Upper lobe of left lung (tissue), 6 donors: Measurements from ENCODE around the gene APOBEC3B. TPM values are rescaled to one million over a fixed set of nuclear protein-coding genes. Genes with fewer than 3 reads are reported as not detected.
"Not testable (repeated sequence)": the region's sequence is repeated elsewhere in the genome, so short reads cannot be mapped to it uniquely, and the experiment has no call there.

ENCODE experiments used
- ATAC-seq, 2 donors: fragments of 200-7000 bp; cut with Tn5 transposase; one replicate each; pipeline ENCODE4 v1.9.1; 2022; ENCODE audit warnings: mild to moderate bottlenecking in 2 of 2, moderate library complexity in 2 of 2; ENCODE audit not compliant: low FRiP score in 2 of 2
- DNase-seq, 2 donors: peaks; one replicate each; pipeline ENCODE4 v3.0.0-alpha.2; 2019 to 2020
- H3K27ac ChIP-seq, 4 donors: fragments of 200-600 bp; sonication (generic); one replicate each; pipeline ENCODE4 v1.5.1; 2016 to 2019
- H3K27me3 ChIP-seq, 4 donors: fragments of 200-600 bp; sonication (generic); one replicate each; pipeline ENCODE4 v1.5.1; 2017 to 2019
- H3K36me3 ChIP-seq, 4 donors: fragments of 200-600 bp; sonication (generic); one replicate each; pipeline ENCODE4 v1.5.1; 2016 to 2019
- H3K4me1 ChIP-seq, 4 donors: fragments of 200-600 bp; sonication (generic); one replicate each; pipeline ENCODE4 v1.5.1; 2018 to 2019
- H3K4me3 ChIP-seq, 4 donors: fragments of 200-600 bp; sonication (generic); one replicate each; pipeline ENCODE4 v1.5.1; 2017 to 2019; ENCODE audit warnings: mild to moderate bottlenecking in 2 of 4, moderate library complexity in 1 of 4
- H3K9me3 ChIP-seq, 4 donors: fragments of 200-600 bp; sonication (generic); one replicate each; pipeline ENCODE4 v1.5.1; 2018 to 2019
- CTCF ChIP-seq, 6 experiments: fragments of 450-650 bp in 4 of 6; fragments of 200-600 bp in 2 of 6; sonication (generic) in 2 of 6; IDR thresholded peaks; one replicate each; pipeline ENCODE4 v1.5.1; 2016 to 2019; ENCODE audit warnings: antibody characterized with exemption in 6 of 6
- EP300 ChIP-seq, 4 donors: sonication (generic); formaldehyde crosslinking; IDR thresholded peaks; one replicate each; pipeline ENCODE4 v1.5.1; 2017; ENCODE audit warnings: antibody characterized with exemption in 4 of 4, control low read depth in 2 of 4
- POLR2A ChIP-seq, 4 donors: fragments of 450-650 bp; IDR thresholded peaks; one replicate each; pipeline ENCODE4 v1.5.1; 2016 to 2017; ENCODE audit warnings: antibody characterized with exemption in 4 of 4, mild to moderate bottlenecking in 2 of 4
- POLR2AphosphoS5 ChIP-seq, 2 donors: sonication (generic); formaldehyde crosslinking; IDR thresholded peaks; one replicate each; pipeline ENCODE4 v1.5.1; 2017; ENCODE audit warnings: antibody characterized with exemption in 2 of 2
- WGBS, 2 donors: methylation state at CpG; one replicate each; pipeline ENCODE4 v1.1.5; 2017 to 2018; 5-methylcytosine and 5-hydroxymethylcytosine counted together
- total RNA-seq, 6 donors: library from RNA; depleted of rRNA in 4 of 6; stranded (reverse); fragments of >200 nt in 4 of 6; gene quantifications; one replicate each; pipeline versions ENCODE4 v1.1.0 to v1.2.1, GENCODE V29; 2016 to 2021
- donor health status: DM: no; HTN: no; CAD: no; lungs with moderate emphysema.
- donor health status: DM: no; HTN: yes; CAD: no; lungs with severe emphysema.

The APOBEC3B gene
- total RNA-seq, 6 donors from 2014 or later, result 0.89 to 5.8 (median 1.5) TPM; not detected in 2

GRCh38 chr22:39039306-39040126 lies 57.4 kb downstream of the APOBEC3B start:
- H3K4me3 ChIP-seq, result peak overlapping the region in 2 of 4 donors; percentile 65 to 69
- peaks cover 9 to 14% (median 12%) of the 10 kb centered on the region in 4 donors for H3K4me1 ChIP-seq
- H3K36me3 ChIP-seq, result peaks cover 0 to 7% (median 3%) of the 10 kb centered on the region in 4 donors
- DNase-seq (no peak), ATAC-seq (no peak)
- peak overlapping the region in 3 of 4 donors; percentile 86 to 95 (median 94) for H3K27ac ChIP-seq
- H3K9me3 ChIP-seq, result no peaks in the 10 kb centered on the region
- 93 to 95% methylated on average over 19 of the region's 19 CpGs for WGBS, 2 donors
- no peaks in the 10 kb centered on the region for H3K27me3 ChIP-seq
- no peak for TF ChIP-seq EP300 (IDR thresholded peaks at IDR 0.05)
- no peak for TF ChIP-seq CTCF (IDR thresholded peaks at IDR 0.05)
- TF ChIP-seq POLR2AphosphoS5 (IDR thresholded peaks at IDR 0.05), result no peak
- no peak for TF ChIP-seq POLR2A (IDR thresholded peaks at IDR 0.05)

GRCh38 chr22:39040155-39040537 lies 58.0 kb downstream of the APOBEC3B start:
- H3K36me3 ChIP-seq, DNase-seq, H3K27me3 ChIP-seq, H3K9me3 ChIP-seq, ATAC-seq: not testable (repeated sequence)
- 28 to 41% methylated on average over 8 of the region's 14 CpGs for WGBS, 2 donors
- Histone ChIP-seq H3K4me3 (peak overlapping the region in 3 of 4 donors; percentile 59 to 69 (median 65)), H3K27ac (peak overlapping the region; percentile 84 to 95 (median 90)), H3K4me1 (peaks cover 9 to 14% (median 12%) of the 10 kb centered on the region in 4 donors)

GRCh38 chr22:39040538-39041296 lies 58.6 kb downstream of the APOBEC3B start, which contains the start of gene APOBEC3F:
Gene APOBEC3F, plus strand, starts transcription at chr22:39040864. Its CDS starts 97 bp downstream, at chr22:39040961.
- peaks cover 9 to 14% (median 12%) of the 10 kb centered on the region in 4 donors for H3K4me1 ChIP-seq
- H3K4me3 ChIP-seq, result peak within 1 kb of the TSS; percentile 25 to 69 (median 62)
- H3K27ac ChIP-seq, result peak within 1 kb of the TSS; percentile 84 to 95 (median 90)
- H3K27me3 ChIP-seq, H3K9me3 ChIP-seq: not testable (repeated sequence)
- TF ChIP-seq POLR2A (IDR thresholded peaks at IDR 0.05), result peak in 3 of 4 donors; percentile 43 to 68 (median 43)
- TF ChIP-seq POLR2AphosphoS5 (IDR thresholded peaks at IDR 0.05), result peak in 1 of 2 donors; percentile 62
- peak in 1 of 6 experiments; percentile 18 for TF ChIP-seq CTCF (IDR thresholded peaks at IDR 0.05)
- peak; percentile 72 to 82 for DNase-seq
- WGBS, 2 donors, result 4 to 5% methylated on average over 11 to 13 of the region's 21 CpGs
- H3K36me3 ChIP-seq, result peaks cover 0 to 12% (median 3%) of the 10 kb centered on the region in 4 donors
- peak; percentile 93 for ATAC-seq

GRCh38 chr22:39041908-39042307 lies 59.8 kb downstream of the APOBEC3B start:
- no peak overlapping the region for H3K4me3 ChIP-seq
- peaks cover 9 to 14% (median 12%) of the 10 kb centered on the region in 4 donors for H3K4me1 ChIP-seq
- no peaks in the 10 kb centered on the region for H3K9me3 ChIP-seq
- ATAC-seq, result no peak
- TF ChIP-seq EP300 (IDR thresholded peaks at IDR 0.05), result no peak
- no peak for TF ChIP-seq CTCF (IDR thresholded peaks at IDR 0.05)
- no peak for TF ChIP-seq POLR2A (IDR thresholded peaks at IDR 0.05)
- no peak for TF ChIP-seq POLR2AphosphoS5 (IDR thresholded peaks at IDR 0.05)
- H3K27me3 ChIP-seq, result no peaks in the 10 kb centered on the region
- peak in 1 of 2 donors; percentile 38 for DNase-seq
- H3K27ac ChIP-seq, result peak overlapping the region in 2 of 4 donors; percentile 86 to 95
- H3K36me3 ChIP-seq, result peaks cover 0 to 16% (median 3%) of the 10 kb centered on the region in 4 donors
- WGBS, 2 donors, result 93 to 94% methylated on average over 7 of the region's 7 CpGs

Other genes starting within 250 kb of the APOBEC3B start
- 100 to 1,000 TPM; 191 to 436 (median 275) TPM for gene SUN2, start 226.3 kb upstream of the APOBEC3B start, total RNA-seq
- gene DNAL4, start 188.2 kb upstream of the APOBEC3B start, total RNA-seq, result 10 to 100 TPM; 14.7 to 23.7 (median 20.2) TPM
- gene NPTXR, start 138.3 kb upstream of the APOBEC3B start, total RNA-seq, result 1 to 10 TPM in 5 of 6 donors, not detected in 1; 1.4 to 6.6 (median 3.0) TPM
- 10 to 100 TPM; 30.4 to 74.9 (median 45.4) TPM for gene CBX6, start 110.1 kb upstream of the APOBEC3B start, total RNA-seq
- gene APOBEC3A, start 24.7 kb upstream of the APOBEC3B start, total RNA-seq, result 10 to 100 TPM in 3 of 6 donors, 1 to 10 TPM in 3; 3.0 to 27.3 (median 8.3) TPM
- gene APOBEC3C, start 31.9 kb downstream of the APOBEC3B start, total RNA-seq, result 10 to 100 TPM in 4 of 6 donors, 1 to 10 TPM in 2; 6.1 to 27.0 (median 11.1) TPM
- gene APOBEC3D, start 38.8 kb downstream of the APOBEC3B start, total RNA-seq, result 1 to 10 TPM; 1.2 to 5.8 (median 3.6) TPM
- 10 to 100 TPM in 2 of 6 donors, 1 to 10 TPM in 4; 4.0 to 12.0 (median 6.5) TPM for gene APOBEC3F, start 58.5 kb downstream of the APOBEC3B start, total RNA-seq
- 10 to 100 TPM; 10.2 to 38.8 (median 15.8) TPM for gene APOBEC3G, start 94.9 kb downstream of the APOBEC3B start, total RNA-seq
- 1 to 10 TPM in 3 of 6 donors, under 1 TPM in 3; 0.78 to 4.2 (median 1.0) TPM for gene APOBEC3H, start 114.9 kb downstream of the APOBEC3B start, total RNA-seq
- gene CBX7, start 170.3 kb downstream of the APOBEC3B start, total RNA-seq, result 100 to 1,000 TPM in 1 of 6 donors, 10 to 100 TPM in 5; 51.5 to 145 (median 60.6) TPM